Measurements from ENCODE around the gene RUFY4. TPM values are rescaled to one million over a fixed set of nuclear protein-coding genes. Genes with fewer than 3 reads are reported as not detected.

RUFY4 gene
- polyA plus RNA-seq, 6 donors from 2014 or later, result not detected

GRCh38 chr2:218072478-218073024 lies 3.5 kb downstream of the RUFY4 start:
- Mint-ChIP-seq H3K27me3 (peaks cover 21 to 53% (median 52%) of the 10 kb centered on the region in 3 donors), H3K27ac (peak overlapping the region in 1 of 6 donors; percentile 62), H3K9me3 (no peaks in the 10 kb centered on the region), H3K4me1 (peaks cover 9 to 17% (median 13%) of the 10 kb centered on the region in 3 donors), H3K36me3 (no peaks in the 10 kb centered on the region), H3K4me3 (no peak overlapping the region)
- DNase-seq (no peak), ATAC-seq (ENCODE audit: low read depth in 2 of 2) (no peak)

- Mint-ChIP-seq H3K4me1 (peaks cover 9 to 12% (median 11%) of the 10 kb centered on the region in 3 donors), H3K27ac (no peak overlapping the region), H3K36me3 (no peaks in the 10 kb centered on the region), H3K4me3 (no peak overlapping the region), H3K27me3 (peaks cover 19 to 47% (median 46%) of the 10 kb centered on the region in 3 donors), H3K9me3 (no peaks in the 10 kb centered on the region)
- DNase-seq, result no peak
- no peak for ATAC-seq (ENCODE audit: low read depth in 2 of 2)
Measured at GRCh38 chr2:218073185-218073584, 4.1 kb downstream of the RUFY4 start.

GRCh38 chr2:218074031-218074430 lies 5.0 kb downstream of the RUFY4 start:
- H3K9me3 Mint-ChIP-seq, result no peaks in the 10 kb centered on the region
- peaks cover 17 to 42% (median 40%) of the 10 kb centered on the region in 3 donors for H3K27me3 Mint-ChIP-seq
- no peak overlapping the region for H3K4me3 Mint-ChIP-seq
- ATAC-seq (ENCODE audit: low read depth in 2 of 2) (no peak), DNase-seq (no peak)
- no peak overlapping the region for H3K27ac Mint-ChIP-seq
- H3K36me3 Mint-ChIP-seq, result no peaks in the 10 kb centered on the region
- H3K4me1 Mint-ChIP-seq, result peaks cover 2 to 5% (median 3%) of the 10 kb centered on the region in 3 donors

- Mint-ChIP-seq H3K27me3 (peaks cover 17 to 42% (median 40%) of the 10 kb centered on the region in 3 donors), H3K27ac (no peak overlapping the region), H3K36me3 (no peaks in the 10 kb centered on the region), H3K4me1 (peaks cover 3 to 7% (median 3%) of the 10 kb centered on the region in 3 donors), H3K9me3 (peaks cover 0 to 3% (median 0%) of the 10 kb centered on the region in 7 donors), H3K4me3 (no peak overlapping the region)
- ATAC-seq (ENCODE audit: low read depth in 2 of 2) (no peak), DNase-seq (no peak)
Measured at GRCh38 chr2:218075975-218076811, 7.1 kb downstream of the RUFY4 start.

GRCh38 chr2:218077464-218078216 lies 8.6 kb downstream of the RUFY4 start:
- Mint-ChIP-seq H3K4me1 (peaks cover 5 to 12% (median 6%) of the 10 kb centered on the region in 3 donors), H3K36me3 (no peaks in the 10 kb centered on the region), H3K27ac (peak overlapping the region in 1 of 6 donors; percentile 67), H3K9me3 (peaks cover 0 to 4% (median 0%) of the 10 kb centered on the region in 7 donors), H3K4me3 (no peak overlapping the region), H3K27me3 (peaks cover 20 to 39% (median 38%) of the 10 kb centered on the region in 3 donors)
- ATAC-seq (ENCODE audit: low read depth in 2 of 2) (no peak), DNase-seq (no peak)

- Mint-ChIP-seq H3K27ac (peak overlapping the region in 1 of 6 donors; percentile 12), H3K9me3 (peaks cover 0 to 6% (median 3%) of the 10 kb centered on the region in 7 donors)
- no peak for ATAC-seq (ENCODE audit: low read depth in 2 of 2)
Measured at GRCh38 chr2:218079943-218080913, 11.2 kb downstream of the RUFY4 start.

GRCh38 chr2:218081063-218081462 lies 12.0 kb downstream of the RUFY4 start:
- ATAC-seq (ENCODE audit: low read depth in 2 of 2) (no peak), DNase-seq (no peak)
- Mint-ChIP-seq H3K9me3 (peaks cover 1 to 12% (median 6%) of the 10 kb centered on the region in 7 donors), H3K4me3 (no peak overlapping the region), H3K27me3 (peaks cover 18 to 35% (median 29%) of the 10 kb centered on the region in 3 donors), H3K27ac (peak overlapping the region in 1 of 6 donors; percentile 12), H3K36me3 (peaks cover 2 to 4% of the 10 kb centered on the region in 2 donors), H3K4me1 (peaks cover 5 to 13% (median 6%) of the 10 kb centered on the region in 3 donors)

More at GRCh38 chr2:218079943-218080913, 11.2 kb downstream of the RUFY4 start:
- DNase-seq, result no peak
- peaks cover 5 to 13% (median 6%) of the 10 kb centered on the region in 3 donors for H3K4me1 Mint-ChIP-seq
- peaks cover 16 to 29% (median 27%) of the 10 kb centered on the region in 3 donors for H3K27me3 Mint-ChIP-seq
- H3K4me3 Mint-ChIP-seq, result no peak overlapping the region
- no peaks in the 10 kb centered on the region for H3K36me3 Mint-ChIP-seq

GRCh38 chr2:218081695-218082094 lies 12.6 kb downstream of the RUFY4 start:
- Mint-ChIP-seq H3K27me3 (peaks cover 22 to 39% (median 31%) of the 10 kb centered on the region in 3 donors), H3K27ac (no peak overlapping the region), H3K4me3 (no peak overlapping the region), H3K4me1 (peaks cover 5 to 11% (median 6%) of the 10 kb centered on the region in 3 donors), H3K36me3 (peaks cover 8 to 10% of the 10 kb centered on the region in 2 donors), H3K9me3 (peaks cover 8 to 19% (median 12%) of the 10 kb centered on the region in 7 donors)
- ATAC-seq (ENCODE audit: low read depth in 2 of 2) (no peak), DNase-seq (no peak)

- DNase-seq (no peak), ATAC-seq (ENCODE audit: low read depth in 2 of 2) (no peak)
- Mint-ChIP-seq H3K4me3 (peak overlapping the region in 1 of 8 donors; percentile 59), H3K36me3 (peaks cover 10 to 11% of the 10 kb centered on the region in 2 donors), H3K9me3 (peaks cover 13 to 29% (median 14%) of the 10 kb centered on the region in 7 donors), H3K4me1 (peaks cover 5 to 9% (median 6%) of the 10 kb centered on the region in 3 donors), H3K27me3 (peaks cover 22 to 35% (median 28%) of the 10 kb centered on the region in 3 donors), H3K27ac (no peak overlapping the region)
Measured at GRCh38 chr2:218082586-218083351, 13.7 kb downstream of the RUFY4 start.

GRCh38 chr2:218083352-218083676 lies 14.3 kb downstream of the RUFY4 start:
- ATAC-seq (ENCODE audit: low read depth in 2 of 2), result no peak
- no peak overlapping the region for H3K4me3 Mint-ChIP-seq
- peaks cover 5 to 9% (median 6%) of the 10 kb centered on the region in 3 donors for H3K4me1 Mint-ChIP-seq
- H3K27me3 Mint-ChIP-seq, result peaks cover 24 to 35% (median 29%) of the 10 kb centered on the region in 3 donors
- no peak for DNase-seq
- H3K27ac Mint-ChIP-seq, result no peak overlapping the region
- peaks cover 13 to 32% (median 15%) of the 10 kb centered on the region in 7 donors for H3K9me3 Mint-ChIP-seq
- H3K36me3 Mint-ChIP-seq, result peaks cover 10 to 11% of the 10 kb centered on the region in 2 donors

- peaks cover 10 to 32% (median 16%) of the 10 kb centered on the region in 7 donors for H3K9me3 Mint-ChIP-seq
- peaks cover 10 to 11% of the 10 kb centered on the region in 2 donors for H3K36me3 Mint-ChIP-seq
- H3K27me3 Mint-ChIP-seq, result peaks cover 33 to 52% (median 39%) of the 10 kb centered on the region in 3 donors
- H3K4me1 Mint-ChIP-seq, result peaks cover 0 to 4% (median 0%) of the 10 kb centered on the region in 3 donors
- H3K4me3 Mint-ChIP-seq, result no peak overlapping the region
- no peak for DNase-seq
- H3K27ac Mint-ChIP-seq, result peak overlapping the region in 1 of 6 donors; percentile 76
- no peak for ATAC-seq (ENCODE audit: low read depth in 2 of 2)
Measured at GRCh38 chr2:218086478-218086877, 17.4 kb downstream of the RUFY4 start.

GRCh38 chr2:218089259-218089658 lies 20.2 kb downstream of the RUFY4 start:
- H3K4me1 Mint-ChIP-seq, result no peaks in the 10 kb centered on the region
- no peak for ATAC-seq (ENCODE audit: low read depth in 2 of 2)
- DNase-seq, result no peak
- H3K9me3 Mint-ChIP-seq, result peaks cover 10 to 32% (median 16%) of the 10 kb centered on the region in 7 donors
- H3K36me3 Mint-ChIP-seq, result peaks cover 10 to 11% of the 10 kb centered on the region in 2 donors
- H3K27me3 Mint-ChIP-seq, result peaks cover 24 to 59% (median 28%) of the 10 kb centered on the region in 3 donors
- no peak overlapping the region for H3K27ac Mint-ChIP-seq
- H3K4me3 Mint-ChIP-seq, result no peak overlapping the region

Measured in naive B cell (primary cell).